Neural progenitor cell (in vitro differentiated cells): ENCODE data around the gene NR4A3.

ENCODE experiments used
- CTCF ChIP-seq: fragments of 200-600 bp; sonication (generic); IDR thresholded peaks from 2 replicates; pipeline ENCODE4 v1.5.1; 2017; ENCODE audit warnings: antibody characterized with exemption, mild to moderate bottlenecking
- EZH2 ChIP-seq: fragments of 200-600 bp; sonication (generic); IDR thresholded peaks from 2 replicates; pipeline ENCODE4 v1.6.1; 2017; ENCODE audit warnings: antibody characterized with exemption, mild to moderate bottlenecking, moderate library complexity
- EZH2phosphoT487 ChIP-seq: fragments of 200-600 bp; sonication (generic); IDR thresholded peaks from 2 replicates; pipeline ENCODE4 v1.6.1; 2017; ENCODE audit warnings: antibody characterized with exemption

GRCh38 chr9:99851500-99851822, 29.8 kb downstream of the NR4A3 start:
- TF ChIP-seq CTCF, result no peak
- no peak for TF ChIP-seq EZH2phosphoT487
- no peak for TF ChIP-seq EZH2
